SK-N-SH treated with all-trans-retinoic acid at 6 μM for 48 hours (cell line): ENCODE measurements around the gene PNPO.
"Not testable (repeated sequence)": the region's sequence is repeated elsewhere in the genome, so short reads cannot be mapped to it uniquely, and the experiment has no call there.

ENCODE experiments used
- ATAC-seq: fragments of 200-7000 bp; cut with Tn5 transposase; 3 replicates; pipeline ENCODE4 v1.9.1; 2020; ENCODE audit warnings: mild to moderate bottlenecking, moderate library complexity
- CSDC2 ChIP-seq: fragments of 250-450 bp; sonication (Bioruptor Pico); IDR thresholded peaks from 2 replicates; pipeline ENCODE4 v1.5.0; 2020; ENCODE audit warnings: mild to moderate bottlenecking, moderate library complexity
- GLIS3 ChIP-seq: fragments of 250-450 bp; sonication (Bioruptor Pico); IDR thresholded peaks from 2 replicates; pipeline ENCODE4 v1.5.0; 2020; ENCODE audit warnings: mild to moderate bottlenecking, moderate library complexity
- OSR1 ChIP-seq: fragments of 250-450 bp; sonication (Bioruptor Pico); IDR thresholded peaks from 2 replicates; pipeline ENCODE4 v1.8.0; 2022; ENCODE audit warnings: moderate library complexity, mild to moderate bottlenecking, inconsistent platforms
- PATZ1 ChIP-seq: fragments of 250-450 bp; sonication (Bioruptor Pico); IDR thresholded peaks from 2 replicates; pipeline ENCODE4 v1.8.0; 2020; ENCODE audit warnings: mild to moderate bottlenecking, moderate library complexity, borderline replicate concordance
- PPARA ChIP-seq: fragments of 250-450 bp; sonication (Bioruptor Pico); IDR thresholded peaks from 2 replicates; pipeline ENCODE4 v1.5.0; 2020; ENCODE audit warnings: mild to moderate bottlenecking, borderline replicate concordance
- SNAI2 ChIP-seq: fragments of 250-450 bp; sonication (Bioruptor Pico); IDR thresholded peaks from 2 replicates; pipeline ENCODE4 v1.5.0; 2020; ENCODE audit warnings: mild to moderate bottlenecking, moderate library complexity
- TCF4 ChIP-seq: fragments of 250-450 bp; sonication (Bioruptor Pico); IDR thresholded peaks from 2 replicates; pipeline ENCODE4 v1.8.0; 2021; ENCODE audit warnings: mild to moderate bottlenecking, moderate library complexity, borderline replicate concordance
- TOX ChIP-seq: fragments of 250-450 bp; sonication (Bioruptor Pico); IDR thresholded peaks from 2 replicates; pipeline ENCODE4 v1.8.0; 2021; ENCODE audit warnings: mild to moderate bottlenecking, moderate library complexity, borderline replicate concordance
- ZC3H10 ChIP-seq: fragments of 250-450 bp; sonication (Bioruptor Pico); IDR thresholded peaks from 2 replicates; pipeline ENCODE4 v1.5.1; 2021; ENCODE audit warnings: mild to moderate bottlenecking, moderate library complexity
- ZFP3 ChIP-seq: fragments of 250-450 bp; sonication (Bioruptor Pico); IDR thresholded peaks from 2 replicates; pipeline ENCODE4 v1.5.0; 2020; ENCODE audit warnings: mild to moderate bottlenecking, moderate library complexity
- ZNF70 ChIP-seq: fragments of 450-650 bp; formaldehyde crosslinking; IDR thresholded peaks from 2 replicates; pipeline ENCODE4 v1.5.0; 2020; ENCODE audit warnings: mild to moderate bottlenecking, moderate library complexity
- ZNF8 ChIP-seq: fragments of 450-650 bp; formaldehyde crosslinking; IDR thresholded peaks from 2 replicates; pipeline ENCODE4 v1.5.0; 2020; ENCODE audit warnings: mild to moderate bottlenecking, moderate library complexity
- TF ChIP-seq, protein P1 (sequence below): fragments of 250-450 bp; sonication (Bioruptor Pico); IDR thresholded peaks from 2 replicates; pipeline ENCODE4 v1.8.0; 2021; ENCODE audit warnings: low read depth, mild to moderate bottlenecking, moderate library complexity, borderline replicate concordance
- TF ChIP-seq, protein P2 (sequence below): fragments of 250-450 bp; sonication (Bioruptor Pico); IDR thresholded peaks from 2 replicates; pipeline ENCODE4 v1.5.0; 2020; ENCODE audit warnings: mild to moderate bottlenecking, moderate library complexity

The PNPO gene

DNA sequence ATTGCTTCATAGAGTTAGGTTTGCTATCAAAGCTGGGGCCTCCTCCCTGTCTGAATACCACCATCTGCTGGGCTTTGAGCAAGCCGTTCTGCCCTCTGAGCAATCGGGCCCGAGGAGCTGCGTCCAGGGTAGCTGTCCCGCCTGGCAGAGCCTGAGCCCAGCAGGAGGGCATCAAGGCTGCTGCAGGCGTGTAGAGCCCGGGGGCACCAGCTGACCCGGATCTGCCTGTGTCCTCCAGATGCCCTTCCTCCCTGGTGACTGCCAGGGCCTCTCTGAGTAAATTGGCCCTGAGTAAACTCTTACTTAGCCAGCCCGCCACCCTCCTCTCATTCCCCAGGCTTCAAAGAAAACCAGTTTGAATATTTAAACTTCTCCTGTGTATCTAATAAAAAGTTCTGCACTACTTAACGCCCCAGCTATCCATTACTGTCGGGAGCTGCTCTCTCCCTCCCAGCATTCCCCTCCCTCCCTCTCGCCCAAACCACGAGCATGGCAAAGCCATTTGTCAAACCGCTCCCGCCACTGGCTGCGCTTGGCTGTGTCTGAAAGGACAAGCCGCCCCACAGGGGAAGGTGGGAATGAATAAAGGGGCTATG is 46.0 kb downstream of the PNPO start (continued):
- TF ChIP-seq, protein P1, sequence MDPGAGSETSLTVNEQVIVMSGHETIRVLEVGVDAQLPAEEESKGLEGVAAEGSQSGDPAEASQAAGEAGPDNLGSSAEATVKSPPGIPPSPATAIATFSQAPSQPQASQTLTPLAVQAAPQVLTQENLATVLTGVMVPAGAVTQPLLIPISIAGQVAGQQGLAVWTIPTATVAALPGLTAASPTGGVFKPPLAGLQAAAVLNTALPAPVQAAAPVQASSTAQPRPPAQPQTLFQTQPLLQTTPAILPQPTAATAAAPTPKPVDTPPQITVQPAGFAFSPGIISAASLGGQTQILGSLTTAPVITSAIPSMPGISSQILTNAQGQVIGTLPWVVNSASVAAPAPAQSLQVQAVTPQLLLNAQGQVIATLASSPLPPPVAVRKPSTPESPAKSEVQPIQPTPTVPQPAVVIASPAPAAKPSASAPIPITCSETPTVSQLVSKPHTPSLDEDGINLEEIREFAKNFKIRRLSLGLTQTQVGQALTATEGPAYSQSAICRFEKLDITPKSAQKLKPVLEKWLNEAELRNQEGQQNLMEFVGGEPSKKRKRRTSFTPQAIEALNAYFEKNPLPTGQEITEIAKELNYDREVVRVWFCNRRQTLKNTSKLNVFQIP = no peak
- TF ChIP-seq ZNF8 (CRISPR knock-in tag) = no peak; the same call in 1 of the 2 replicates

DNA sequence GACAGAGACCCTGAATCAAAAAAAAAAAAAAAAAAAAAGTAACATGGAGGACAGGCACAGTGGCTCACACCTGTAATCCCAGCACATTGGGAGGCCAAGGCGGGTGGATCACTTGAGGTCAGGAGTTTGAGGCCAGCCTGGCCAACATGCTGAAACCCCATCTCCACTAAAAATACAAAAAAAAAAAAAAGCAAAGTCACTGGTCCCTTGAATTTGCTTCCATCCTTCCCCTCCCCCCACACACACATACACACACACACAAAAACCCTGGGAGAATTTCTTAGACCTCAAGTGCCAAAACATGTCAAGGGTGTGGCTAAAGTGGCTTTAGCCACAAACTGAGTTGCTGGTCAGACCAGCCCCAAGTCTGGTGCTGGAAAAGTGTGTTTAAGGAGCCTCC is 47.1 kb downstream of the PNPO start:
- ATAC-seq = not testable (repeated sequence)

- TF ChIP-seq SNAI2 (CRISPR knock-in tag) (no peak), OSR1 (CRISPR knock-in tag) (no peak), ZFP3 (no peak), ZC3H10 (CRISPR knock-in tag) (no peak), TOX (no peak), GLIS3 (CRISPR knock-in tag) (no peak), PPARA (CRISPR knock-in tag) (no peak), ZNF70 (CRISPR knock-in tag) (no peak), CSDC2 (CRISPR knock-in tag) (no peak)
- TF ChIP-seq, protein P2, sequence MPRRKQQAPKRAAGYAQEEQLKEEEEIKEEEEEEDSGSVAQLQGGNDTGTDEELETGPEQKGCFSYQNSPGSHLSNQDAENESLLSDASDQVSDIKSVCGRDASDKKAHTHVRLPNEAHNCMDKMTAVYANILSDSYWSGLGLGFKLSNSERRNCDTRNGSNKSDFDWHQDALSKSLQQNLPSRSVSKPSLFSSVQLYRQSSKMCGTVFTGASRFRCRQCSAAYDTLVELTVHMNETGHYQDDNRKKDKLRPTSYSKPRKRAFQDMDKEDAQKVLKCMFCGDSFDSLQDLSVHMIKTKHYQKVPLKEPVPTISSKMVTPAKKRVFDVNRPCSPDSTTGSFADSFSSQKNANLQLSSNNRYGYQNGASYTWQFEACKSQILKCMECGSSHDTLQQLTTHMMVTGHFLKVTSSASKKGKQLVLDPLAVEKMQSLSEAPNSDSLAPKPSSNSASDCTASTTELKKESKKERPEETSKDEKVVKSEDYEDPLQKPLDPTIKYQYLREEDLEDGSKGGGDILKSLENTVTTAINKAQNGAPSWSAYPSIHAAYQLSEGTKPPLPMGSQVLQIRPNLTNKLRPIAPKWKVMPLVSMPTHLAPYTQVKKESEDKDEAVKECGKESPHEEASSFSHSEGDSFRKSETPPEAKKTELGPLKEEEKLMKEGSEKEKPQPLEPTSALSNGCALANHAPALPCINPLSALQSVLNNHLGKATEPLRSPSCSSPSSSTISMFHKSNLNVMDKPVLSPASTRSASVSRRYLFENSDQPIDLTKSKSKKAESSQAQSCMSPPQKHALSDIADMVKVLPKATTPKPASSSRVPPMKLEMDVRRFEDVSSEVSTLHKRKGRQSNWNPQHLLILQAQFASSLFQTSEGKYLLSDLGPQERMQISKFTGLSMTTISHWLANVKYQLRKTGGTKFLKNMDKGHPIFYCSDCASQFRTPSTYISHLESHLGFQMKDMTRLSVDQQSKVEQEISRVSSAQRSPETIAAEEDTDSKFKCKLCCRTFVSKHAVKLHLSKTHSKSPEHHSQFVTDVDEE = no peak
- no peak for ATAC-seq
Measured at GRCh38 chr17:47989159-47989558, 47.8 kb downstream of the PNPO start.

DNA sequence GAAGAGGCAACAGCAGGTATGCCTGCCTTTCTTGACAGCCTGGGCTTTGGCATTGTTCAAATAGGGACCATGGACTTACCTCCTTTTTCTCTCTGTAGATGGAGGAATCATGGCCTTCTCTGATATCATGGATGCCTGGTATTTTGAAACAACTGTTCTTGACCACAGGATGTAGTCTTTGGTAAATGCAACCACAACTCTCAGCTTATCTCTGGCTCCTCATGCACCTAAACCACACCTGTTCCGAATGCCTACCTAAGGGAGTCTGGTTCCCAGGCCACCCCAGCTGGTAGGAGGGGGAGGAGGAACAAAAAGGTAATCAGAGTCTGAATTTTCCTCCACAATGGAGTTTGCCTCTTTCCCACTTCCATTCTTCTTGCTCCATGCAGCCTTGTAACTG is 48.3 kb downstream of the PNPO start:
- TF ChIP-seq ZC3H10 (CRISPR knock-in tag) = no peak
- no peak for ATAC-seq

DNA sequence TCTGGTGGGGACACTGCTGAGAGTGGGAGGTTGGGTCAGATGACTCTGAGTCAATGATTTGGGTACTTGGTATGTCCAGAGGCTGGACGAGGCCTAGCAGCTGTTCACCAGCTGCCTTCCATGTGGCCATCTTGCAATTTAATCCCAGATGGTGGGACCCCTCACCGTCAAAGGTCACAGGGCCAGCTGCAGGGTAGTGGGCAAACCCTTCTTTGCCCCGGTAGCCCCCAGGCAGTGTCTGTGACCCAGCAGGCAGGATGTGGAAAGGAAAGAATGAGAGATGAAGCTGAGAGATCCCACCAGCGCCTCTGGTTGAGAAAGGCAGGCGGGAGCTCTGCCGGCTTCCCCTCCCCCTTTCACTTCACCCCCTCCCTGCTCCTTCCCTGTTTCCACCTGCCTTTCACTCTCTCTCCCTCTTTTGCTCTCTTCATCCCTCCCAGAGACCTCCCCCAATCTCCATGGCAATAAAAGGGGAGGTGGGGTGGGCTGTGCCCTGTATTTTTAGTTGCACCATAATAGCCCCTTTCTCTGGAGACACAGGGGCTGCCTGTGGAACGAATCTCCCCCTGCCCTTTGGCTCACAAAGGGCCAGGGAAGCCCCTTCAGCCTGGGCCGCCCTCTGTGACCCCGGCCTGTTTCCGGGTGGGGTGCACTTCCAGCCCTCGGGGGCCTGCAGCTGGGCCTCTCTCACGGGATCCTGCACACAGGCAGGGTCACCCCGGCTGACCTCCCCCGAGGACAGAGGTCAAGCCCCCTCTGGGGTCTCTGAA is 49.8 kb downstream of the PNPO start:
- ATAC-seq = no peak
- peak; percentile 38; the same call in 1 of the 2 replicates for TF ChIP-seq TCF4 (CRISPR knock-in tag)
- TF ChIP-seq, protein P2 = 0 out of 2 replicates have a peak, but pooled peaks have one; percentile 17
- TF ChIP-seq PPARA (CRISPR knock-in tag) = 0 out of 2 replicates have a peak, but pooled peaks have one; percentile 25
- peak; percentile 47; the same call in 1 of the 2 replicates for TF ChIP-seq ZNF8 (CRISPR knock-in tag)
- TF ChIP-seq CSDC2 (CRISPR knock-in tag) = no peak
- TF ChIP-seq PATZ1 (CRISPR knock-in tag) = no peak
